Endothelial cell of umbilical vein (primary cell): ENCODE measurements around the gene PLEKHG4B. TPM values are rescaled to one million over a fixed set of nuclear protein-coding genes. Genes with fewer than 3 reads are reported as not detected.

ENCODE experiments used
- Bru-seq: library from RNA; stranded (reverse); fragments of 400-500 nt; gene quantifications from one replicate; lab custom pipeline; 2021; lab: Mats Ljungman, UMichigan
- BruChase-seq, 2 experiments: library from RNA; stranded (reverse); fragments of 400-500 nt; gene quantifications; one replicate each; lab custom pipeline; 2021; lab: Mats Ljungman, UMichigan
- BruUV-seq: library from RNA; stranded (reverse); fragments of 400-500 nt; replicated peaks from 2 replicates; lab custom pipeline; 2021; lab: Mats Ljungman, UMichigan
- CTCF ChIA-PET: fragments of 300-600, 350-600 bp; sonication (Branson Sonifier 250); formaldehyde crosslinking; loops from one replicate; lab custom pipeline; 2021; ENCODE audit warnings: antibody characterized with exemption, inconsistent platforms; lab: Charles Lee
- POLR2A ChIA-PET: fragments of 300-600, 350-600 bp; sonication (Branson Sonifier 250); formaldehyde crosslinking; loops from one replicate; lab custom pipeline; 2021; ENCODE audit warnings: antibody characterized with exemption, inconsistent platforms; lab: Charles Lee
- DNase-seq: peaks from one replicate; pipeline ENCODE4 v3.0.0-alpha.2; 2011; ENCODE audit warnings: low read depth, low spot score
- FAIRE-seq: peaks from 2 replicates; lab custom pipeline; 2011; peaks lifted over from hg19 to GRCh38; lab: Jason Lieb, UNC
- H2AFZ ChIP-seq: 2 replicates; pipeline ENCODE4 v1.6.0; 2012; ENCODE audit warnings: low read depth, low read length, control low read depth, inconsistent platforms
- H3K27ac ChIP-seq: 2 replicates; pipeline ENCODE4 v1.5.1; 2011; ENCODE audit warnings: low read depth, mild to moderate bottlenecking, control low read depth, low read length, moderate library complexity; ENCODE audit not compliant: insufficient read depth
- H3K27me3 ChIP-seq, 2 experiments: 2 replicates each; pipeline versions ENCODE4 v1.6.0 to v1.6.1; 2011; ENCODE audit warnings: low read length in 2 of 2, mixed read lengths in 1 of 2; ENCODE audit not compliant: control insufficient read depth in 2 of 2, insufficient read depth in 2 of 2
- H3K36me3 ChIP-seq, 2 experiments: 2 replicates in 1 of 2; 3 replicates in 1 of 2; pipeline ENCODE4 v1.5.1; 2011; ENCODE audit warnings: low read length in 2 of 2, mild to moderate bottlenecking in 1 of 2, moderate library complexity in 1 of 2; ENCODE audit not compliant: control insufficient read depth in 2 of 2, insufficient read depth in 2 of 2; ENCODE audit errors: extremely low read depth in 1 of 2
- H3K4me1 ChIP-seq: 3 replicates; pipeline ENCODE4 v1.5.1; 2011; ENCODE audit warnings: mild to moderate bottlenecking, low read length; ENCODE audit not compliant: control insufficient read depth, insufficient read depth; ENCODE audit errors: extremely low read depth
- H3K4me2 ChIP-seq: 2 replicates; pipeline ENCODE4 v1.6.1; 2011; ENCODE audit warnings: low read length, control low read depth, mixed read lengths; ENCODE audit not compliant: insufficient read depth
- H3K4me3 ChIP-seq, 3 experiments: fragments of 200-600 bp in 1 of 3; sonication (generic), shearing (Covaris generic) in 1 of 3; replicated peaks in 1 of 3; 2 replicates each; pipeline ENCODE4 v1.5.1; 2011 to 2016; ENCODE audit warnings: control low read depth in 3 of 3, low read length in 3 of 3, mild to moderate bottlenecking in 2 of 3, inconsistent platforms in 1 of 3, low read depth in 1 of 3, moderate library complexity in 1 of 3; ENCODE audit not compliant: insufficient read depth in 1 of 3
- H3K79me2 ChIP-seq: 2 replicates; pipeline ENCODE4 v1.6.0; 2012; ENCODE audit warnings: low read length, inconsistent platforms; ENCODE audit not compliant: control insufficient read depth, insufficient read depth
- H3K9ac ChIP-seq: replicated peaks from 2 replicates; pipeline ENCODE3; 2011; ENCODE audit warnings: low read length, control low read depth; ENCODE audit not compliant: insufficient read depth; ENCODE audit errors: extremely low read depth
- H3K9me1 ChIP-seq: replicated peaks from 3 replicates; pipeline ENCODE4 v1.6.0; 2011; ENCODE audit warnings: mild to moderate bottlenecking, low read length; ENCODE audit not compliant: control insufficient read depth, insufficient read depth; ENCODE audit errors: extremely low read depth
- H3K9me3 ChIP-seq: replicated peaks from 2 replicates; pipeline ENCODE4 v1.5.1; 2012; ENCODE audit warnings: low read length, inconsistent platforms; ENCODE audit not compliant: control insufficient read depth, insufficient read depth
- H4K20me1 ChIP-seq: replicated peaks from 2 replicates; pipeline ENCODE3; 2011; ENCODE audit warnings: mild to moderate bottlenecking, low read length; ENCODE audit not compliant: control insufficient read depth, insufficient read depth; ENCODE audit errors: extremely low read depth
- CTCF ChIP-seq, 2 donors: IDR thresholded peaks; 1 replicate in 1 of 2; 2 replicates in 1 of 2; pipeline ENCODE4 v1.5.1; 2011; ENCODE audit warnings: low read length in 2 of 2, mild to moderate bottlenecking in 2 of 2, moderate library complexity in 2 of 2, control low read depth in 1 of 2, inconsistent platforms in 1 of 2, low read depth in 1 of 2; ENCODE audit not compliant: insufficient read depth in 1 of 2; ENCODE audit errors: extremely low read depth in 1 of 2
- EZH2 ChIP-seq: IDR thresholded peaks from 2 replicates; pipeline ENCODE4 v1.6.1; 2012; ENCODE audit warnings: borderline replicate concordance, low read depth, mild to moderate bottlenecking, moderate library complexity, low read length, inconsistent platforms; ENCODE audit not compliant: severe bottlenecking
- FOS ChIP-seq: IDR thresholded peaks from 2 replicates; pipeline ENCODE4 v1.6.1; 2011; ENCODE audit warnings: mild to moderate bottlenecking, low read length, moderate library complexity, borderline replicate concordance; ENCODE audit not compliant: insufficient read depth
- GATA2 ChIP-seq: IDR thresholded peaks from 2 replicates; pipeline ENCODE4 v1.7.0; 2011; ENCODE audit warnings: low read depth, mild to moderate bottlenecking, moderate library complexity, mixed read lengths, low read length; ENCODE audit not compliant: insufficient read length, insufficient read depth
- JUN ChIP-seq: IDR thresholded peaks from 2 replicates; pipeline ENCODE4 v1.6.1; 2011; ENCODE audit warnings: borderline replicate concordance, low read depth; ENCODE audit not compliant: insufficient read length, insufficient read depth
- MAX ChIP-seq: IDR thresholded peaks from 2 replicates; pipeline ENCODE4 v1.6.1; 2011; ENCODE audit not compliant: insufficient read depth, insufficient read length
- MYC ChIP-seq: IDR thresholded peaks from one replicate; pipeline ENCODE4 v1.6.1; 2011; ENCODE audit warnings: mild to moderate bottlenecking, low read depth, low read length
- POLR2A ChIP-seq: IDR thresholded peaks from 2 replicates; pipeline ENCODE4 v1.6.1; 2012; ENCODE audit warnings: low read depth, mild to moderate bottlenecking, control low read depth, low read length
- POLR2AphosphoS5 ChIP-seq: IDR thresholded peaks from 2 replicates; pipeline ENCODE4 v1.6.1; 2012; ENCODE audit warnings: low read depth, mild to moderate bottlenecking, control low read depth, low read length, moderate library complexity; ENCODE audit not compliant: insufficient read depth
- dilution Hi-C: fragments of 300-500 bp; cut with MboI; formaldehyde crosslinking; loops from one replicate; pipeline ENCODE4 v1.15.0; 2019; ENCODE audit warnings: low sequenced_read_pairs; ENCODE audit not compliant: extremely low pct_ligation_motif_present
- intact Hi-C: fragments of 100-400 bp; cut with micrococcal nuclease; formaldehyde crosslinking; loops from one replicate; pipeline ENCODE4 v1.10.0; 2022
- long read RNA-seq: library from polyadenylated mRNA; stranded (forward); transcript quantifications from one replicate; pipeline ENCODE4 v2.0.0, GENCODE V29; 2021
- polyA minus RNA-seq, 3 experiments: library from RNA; depleted of rRNA, polyadenylated mRNA; stranded (reverse); fragments of >200 nt; gene quantifications; 1 replicate in 1 of 3; 2 replicates in 2 of 3; pipeline ENCODE4 v1.2.3, GENCODE V29; 2011
- polyA plus RNA-seq, 4 experiments: library from polyadenylated mRNA; depleted of rRNA in 3 of 4; stranded (reverse) in 3 of 4; unstranded in 1 of 4; fragments of >200 nt; gene quantifications; 2 replicates each; pipeline versions ENCODE4 v1.2.1 to v1.2.3, GENCODE V29; 2011 to 2012; ENCODE audit warnings: missing spikeins in 1 of 4
- total RNA-seq: library from RNA; stranded (reverse); gene quantifications from 2 replicates; pipeline ENCODE4 v1.2.3, GENCODE V29; 2021

PLEKHG4B gene
- total RNA-seq (not detected in 2 replicates), polyA plus RNA-seq (not detected in 2 replicates), polyA minus RNA-seq (not detected in 2 replicates), Bru-seq, nascent RNA (percentile 2 among the genes with signal in this experiment), BruChase-seq, experiment 1, labeled RNA remaining after a 6-hour chase (percentile 2 among the genes with signal in this experiment), BruChase-seq, experiment 2, labeled RNA remaining after a 2-hour chase (percentile 4 among the genes with signal in this experiment)
- not detected in 2 replicates for polyA plus RNA-seq (2011; cell fraction: cytosol; rRNA removed)
- polyA plus RNA-seq (2011; cell fraction: nucleus; rRNA removed), result 0.07 TPM in 1 of 2 replicates, not detected in the other
- not detected in 2 replicates for polyA plus RNA-seq (2012)
- not detected for polyA minus RNA-seq (2011; cell fraction: cytosol; rRNA and poly(A)+ RNA removed)
- not detected in 2 replicates for polyA minus RNA-seq (2011; cell fraction: nucleus; rRNA and poly(A)+ RNA removed)
- long read RNA-seq, result 0 reads

GRCh38 chr5:91556-92263 is at the start of gene PLEKHG4B:
PLEKHG4B (plus strand) TSS chr5:92168; CDS start chr5:92232, 64 bp downstream.
- ChIA-PET CTCF (no interaction called here), POLR2A (no interaction called here)
- Histone ChIP-seq H3K27me3 (peaks cover 28 to 34% of the 10 kb centered on the region in 2 experiments), H3K9me3 (no peaks in the 10 kb centered on the region), H3K4me2 (no peak within 1 kb of the TSS), H3K36me3 (no peaks in the 10 kb centered on the region), H3K9me1 (no peaks in the 10 kb centered on the region), H3K4me3 (no peak within 1 kb of the TSS), H3K79me2 (no peaks in the 10 kb centered on the region), H2AFZ (no peak within 1 kb of the TSS), H3K4me1 (no peaks in the 10 kb centered on the region), H3K9ac (no peak within 1 kb of the TSS), H4K20me1 (no peaks in the 10 kb centered on the region), H3K27ac (no peak within 1 kb of the TSS)
- dilution Hi-C loops, result no loop called here
- no TSS peak for BruUV-seq
- TF ChIP-seq FOS (no peak), MAX (no peak), GATA2 (no peak), EZH2 (peak; percentile 75)
- DNase-seq, result no peak
- intact Hi-C loops, result no loop called here
- FAIRE-seq, result no peak

GRCh38 chr5:42250-42649 is 49.7 kb upstream of the PLEKHG4B start:
- TF ChIP-seq GATA2, result no peak
- peak in 1 of 2 donors; percentile 5 for TF ChIP-seq CTCF (IDR thresholded peaks at IDR 0.05; ENCODE audit: extremely low read depth in 1 of 2, insufficient read depth in 1 of 2, low read depth in 1 of 2, low read length in 2 of 2)
- TF ChIP-seq MAX, result no peak
- no peak for TF ChIP-seq FOS
- no peak for TF ChIP-seq POLR2AphosphoS5
- TF ChIP-seq MYC, result no peak
- no peak for TF ChIP-seq POLR2A
- no peak for TF ChIP-seq JUN
- DNase-seq (no peak), FAIRE-seq (no peak)
- Histone ChIP-seq H3K9ac (no peak overlapping the region), H3K4me2 (no peak overlapping the region), H3K4me3 (no peak overlapping the region), H3K79me2 (no peaks in the 10 kb centered on the region), H3K4me1 (no peaks in the 10 kb centered on the region), H3K27me3 (peaks cover 2 to 14% of the 10 kb centered on the region in 2 experiments), H3K36me3 (no peaks in the 10 kb centered on the region), H3K27ac (no peak overlapping the region), H4K20me1 (no peaks in the 10 kb centered on the region), H3K9me1 (no peaks in the 10 kb centered on the region), H3K9me3 (no peaks in the 10 kb centered on the region), H2AFZ (no peak overlapping the region)
- POLR2A ChIA-PET, result no interaction called here
- no TSS peak for BruUV-seq
- intact Hi-C loops, result no loop called here
- dilution Hi-C loops, result no loop called here
- CTCF ChIA-PET, result no interaction called here
